ACHN (cell line): ENCODE measurements around the gene HAL.

Experiments used
- DNase-seq: peaks from one replicate; pipeline ENCODE4 v3.0.0-alpha.2; 2015
- in situ Hi-C: cut with HindIII; loops from 2 replicates; pipeline ENCODE4 v1.10.0; 2017; ENCODE audit warnings: low sequenced_read_pairs, low pct_ligation_motif_present, low pct_unique_long_range_greater_than_20kb

HAL gene, protein sequence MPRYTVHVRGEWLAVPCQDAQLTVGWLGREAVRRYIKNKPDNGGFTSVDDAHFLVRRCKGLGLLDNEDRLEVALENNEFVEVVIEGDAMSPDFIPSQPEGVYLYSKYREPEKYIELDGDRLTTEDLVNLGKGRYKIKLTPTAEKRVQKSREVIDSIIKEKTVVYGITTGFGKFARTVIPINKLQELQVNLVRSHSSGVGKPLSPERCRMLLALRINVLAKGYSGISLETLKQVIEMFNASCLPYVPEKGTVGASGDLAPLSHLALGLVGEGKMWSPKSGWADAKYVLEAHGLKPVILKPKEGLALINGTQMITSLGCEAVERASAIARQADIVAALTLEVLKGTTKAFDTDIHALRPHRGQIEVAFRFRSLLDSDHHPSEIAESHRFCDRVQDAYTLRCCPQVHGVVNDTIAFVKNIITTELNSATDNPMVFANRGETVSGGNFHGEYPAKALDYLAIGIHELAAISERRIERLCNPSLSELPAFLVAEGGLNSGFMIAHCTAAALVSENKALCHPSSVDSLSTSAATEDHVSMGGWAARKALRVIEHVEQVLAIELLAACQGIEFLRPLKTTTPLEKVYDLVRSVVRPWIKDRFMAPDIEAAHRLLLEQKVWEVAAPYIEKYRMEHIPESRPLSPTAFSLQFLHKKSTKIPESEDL

DNA sequence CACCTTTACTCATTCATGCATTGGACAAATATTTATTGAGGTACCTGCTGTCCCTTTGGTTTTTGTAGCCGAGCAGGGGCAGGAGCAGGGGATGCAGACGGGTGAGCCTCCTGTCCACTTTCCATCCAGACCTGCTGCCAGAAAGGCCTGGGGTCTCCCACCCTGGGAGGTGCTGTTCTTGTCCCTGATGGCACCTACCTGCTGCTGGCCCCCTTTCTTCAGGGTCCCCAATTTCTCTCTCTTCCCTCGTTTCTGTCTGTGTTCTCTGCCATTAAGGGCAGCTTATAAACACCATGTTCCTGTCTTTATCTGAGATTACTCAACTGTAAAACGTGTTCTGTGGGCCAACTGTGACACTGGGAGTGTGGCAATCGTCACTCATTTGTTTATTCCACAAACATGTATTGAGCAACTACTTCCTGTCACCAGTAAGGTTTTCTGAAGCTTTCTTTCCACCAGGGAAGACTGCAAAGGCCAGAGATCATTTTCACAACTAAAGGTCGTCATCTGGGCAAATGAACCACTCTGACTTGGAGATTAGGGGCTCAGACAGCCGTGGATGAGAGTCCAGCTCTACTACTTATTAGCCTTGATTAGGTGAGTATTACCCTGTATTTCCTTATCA is at the start of gene HAL:
HAL (minus strand) TSS at position 311 of the 625 bp plus-strand sequence. CDS start 434 bp downstream, outside the sequence.
- in situ Hi-C loops, result no loop called here
- no peak for DNase-seq

DNA sequence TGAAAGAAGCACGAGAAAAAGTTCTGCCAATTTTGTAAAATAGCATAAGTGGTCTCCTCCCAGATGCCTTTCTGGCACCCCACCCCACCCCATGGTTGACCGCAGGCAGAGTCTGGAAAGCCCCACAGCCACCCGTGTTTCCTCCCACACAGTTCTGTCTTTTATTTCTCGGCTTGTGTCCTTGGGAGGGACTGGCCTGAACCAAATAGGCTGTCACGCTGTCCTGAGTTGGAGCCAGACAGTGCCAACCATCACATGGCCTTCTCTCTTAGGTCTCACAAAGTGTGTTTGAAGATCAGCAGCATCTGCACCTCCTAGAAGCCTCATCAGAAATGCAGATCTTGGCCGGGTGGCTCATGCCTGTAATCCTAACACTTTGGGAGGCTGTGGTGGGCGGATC is 49.4 kb upstream of the HAL start:
- in situ Hi-C loops, result no loop called here
- no peak for DNase-seq

DNA sequence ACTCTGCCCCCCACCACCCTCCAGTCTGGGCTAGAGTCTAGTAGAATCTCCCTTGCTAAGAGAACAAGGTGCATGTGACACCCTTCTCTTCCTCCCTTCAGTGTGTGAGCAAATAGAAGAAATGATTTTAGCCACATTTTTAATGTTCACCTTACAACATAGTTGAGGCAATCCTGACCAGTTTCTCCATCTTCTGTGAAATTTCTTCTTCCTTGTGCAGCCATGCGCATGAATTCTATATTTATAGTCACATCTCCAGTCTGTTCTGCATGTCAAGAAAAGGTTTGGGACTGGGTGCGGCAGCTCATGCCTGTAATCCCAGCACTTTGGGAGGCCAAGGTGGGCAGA is 48.8 kb upstream of the HAL start:
- in situ Hi-C loops, result no loop called here
- no peak for DNase-seq

DNA sequence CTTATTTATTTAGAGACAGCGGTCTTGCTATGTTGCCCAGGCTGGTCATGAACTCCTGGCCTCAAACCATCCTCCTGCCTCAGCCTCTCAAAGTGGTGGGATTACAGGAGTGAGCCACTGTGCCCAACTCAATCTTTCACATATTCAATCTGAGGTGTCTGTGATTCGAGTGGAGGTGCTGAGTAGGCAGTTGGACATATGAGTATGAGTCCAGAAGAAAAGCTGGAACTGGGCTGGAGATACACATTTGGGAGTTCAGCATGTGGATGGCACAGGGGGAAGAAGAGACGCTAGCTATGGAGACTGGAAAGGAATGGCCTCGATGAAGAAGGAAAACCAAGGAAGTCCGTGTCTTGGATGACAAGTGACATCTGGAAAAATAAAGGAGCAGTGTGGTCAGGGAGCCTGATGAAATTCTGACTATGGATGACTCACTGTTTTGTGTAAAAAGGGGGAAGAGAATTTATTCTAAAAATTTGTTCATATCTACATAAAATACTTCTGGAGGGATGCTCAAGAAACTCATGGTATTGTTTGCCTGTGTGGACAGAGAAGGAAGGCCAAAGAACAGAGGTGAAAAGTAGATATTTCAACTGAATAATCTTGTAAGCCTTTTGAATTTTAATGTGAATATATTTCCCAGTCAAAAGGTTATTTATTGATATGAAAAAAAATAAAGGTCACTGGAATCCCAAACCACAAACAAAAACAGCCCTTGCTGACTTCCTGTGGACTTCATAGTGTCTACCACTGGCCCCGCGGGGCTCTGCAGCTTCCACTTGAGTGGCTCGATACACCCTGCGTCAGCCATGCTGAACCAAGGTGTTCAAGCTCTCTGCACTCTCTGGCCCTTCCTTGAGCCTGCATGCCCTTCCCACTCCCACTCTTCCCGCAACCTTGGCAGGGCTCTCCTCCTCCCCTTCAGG is 48.1 kb upstream of the HAL start:
- no peak for DNase-seq
- in situ Hi-C loops, result no loop called here

DNA sequence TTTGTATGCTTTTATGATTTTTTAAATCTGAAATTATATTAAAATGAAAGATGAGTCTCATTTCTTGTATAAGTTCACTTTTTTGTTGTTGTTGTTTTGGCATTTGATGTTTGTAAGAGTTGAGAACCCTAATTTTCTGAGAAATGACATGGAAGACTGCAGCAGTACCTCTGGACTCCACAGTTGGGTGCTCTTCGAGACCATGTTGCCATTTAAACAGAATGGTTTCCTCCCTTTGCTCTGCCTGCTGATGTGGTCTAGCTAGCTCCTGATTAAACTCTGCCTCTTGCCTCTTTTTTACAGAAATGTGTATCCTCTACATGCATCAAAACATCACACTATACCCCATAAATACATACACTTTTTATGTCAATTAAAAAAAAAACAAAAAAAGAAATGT is 45.0 kb upstream of the HAL start:
- no peak for DNase-seq
- in situ Hi-C loops, result no loop called here

DNA sequence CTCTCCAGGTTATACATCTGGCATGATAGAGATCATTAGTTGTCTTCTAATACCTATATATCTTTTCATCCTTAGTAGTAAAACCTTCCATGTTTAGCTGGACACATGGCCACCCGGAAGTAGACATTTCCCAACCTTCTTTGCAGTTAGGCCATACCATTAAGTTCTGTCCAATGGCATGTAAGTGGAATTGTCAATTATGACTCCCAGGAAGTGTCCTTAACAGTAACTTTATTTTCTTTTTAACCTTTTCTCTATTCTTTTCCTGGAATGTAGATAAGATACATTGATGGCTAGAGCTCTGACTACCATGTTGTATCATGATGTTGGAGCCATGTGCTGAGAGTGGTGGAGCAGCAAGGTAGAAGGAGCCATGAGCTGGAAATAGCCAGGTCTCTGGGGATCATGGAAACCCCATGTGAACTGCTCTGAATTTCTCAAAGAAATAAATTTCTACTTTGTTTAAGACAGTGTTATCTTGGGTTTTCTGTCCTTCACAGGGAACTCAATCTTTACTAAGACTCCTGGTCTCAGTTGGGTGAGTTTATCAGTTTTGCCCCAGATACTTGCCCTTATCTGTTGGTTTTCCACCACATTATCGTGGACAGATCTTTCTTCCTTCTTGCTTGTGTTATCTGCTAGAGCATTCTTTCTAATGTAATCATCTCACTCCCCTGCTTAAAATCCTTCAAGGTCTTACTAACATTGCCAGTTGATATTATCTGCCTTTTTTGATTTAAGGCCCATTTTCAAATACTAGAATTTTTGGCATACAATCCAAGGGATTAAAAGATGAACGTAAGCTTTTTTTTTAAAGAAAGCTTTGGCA is 44.4 kb upstream of the HAL start:
- no peak for DNase-seq
- in situ Hi-C loops, result no loop called here

DNA sequence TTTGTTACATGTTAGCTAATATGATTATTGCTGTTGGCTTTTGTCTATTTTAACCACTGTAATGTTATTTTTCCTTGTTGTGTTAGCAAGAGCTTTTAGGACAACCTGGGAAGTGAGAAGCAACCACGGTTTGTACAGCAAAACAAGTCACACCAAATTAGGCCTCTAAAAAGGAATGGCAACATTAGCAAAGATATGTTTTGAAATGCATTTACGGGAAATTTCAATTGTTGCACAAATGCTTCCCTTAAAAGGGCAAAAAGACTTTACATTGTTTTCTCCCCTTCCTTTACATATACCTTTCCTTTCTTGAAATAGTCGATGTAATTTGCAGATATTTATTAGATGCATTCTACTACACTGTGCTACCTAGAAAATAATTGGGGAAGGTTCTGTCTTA is 43.4 kb upstream of the HAL start:
- in situ Hi-C loops, result no loop called here
- no peak for DNase-seq

DNA sequence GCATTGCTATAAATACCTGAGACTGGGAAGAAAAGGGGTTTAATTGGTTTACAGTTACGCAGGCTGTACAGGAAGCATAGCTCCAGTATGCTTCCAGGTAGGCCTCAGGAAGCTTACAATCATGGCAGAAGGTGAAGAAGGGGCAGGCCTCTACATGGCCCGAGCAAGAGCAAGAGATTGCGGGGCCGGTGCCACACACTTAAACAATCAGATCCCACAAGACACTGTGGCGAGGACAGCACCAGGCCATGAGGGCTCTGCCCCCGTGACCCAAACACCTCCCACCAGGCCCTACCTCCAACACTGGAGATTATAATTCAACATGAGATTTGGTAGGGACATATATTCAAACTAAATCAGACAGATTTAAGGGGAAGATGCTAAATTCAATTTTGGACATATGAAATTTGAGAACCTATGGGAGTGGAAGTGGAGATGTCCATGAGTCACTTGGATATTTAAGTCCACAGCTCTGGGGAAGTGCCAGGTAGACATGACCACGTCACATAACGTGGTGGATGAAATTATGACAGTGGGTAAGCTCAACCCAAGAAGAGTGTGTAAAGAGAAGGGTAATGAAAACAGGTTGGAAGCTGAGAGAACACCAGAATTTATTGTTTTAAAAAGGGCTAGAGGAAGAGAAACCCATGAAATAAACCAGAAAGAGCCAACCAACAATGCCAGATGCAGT is 40.8 kb upstream of the HAL start:
- DNase-seq, result no peak
- in situ Hi-C loops, result no loop called here

DNA sequence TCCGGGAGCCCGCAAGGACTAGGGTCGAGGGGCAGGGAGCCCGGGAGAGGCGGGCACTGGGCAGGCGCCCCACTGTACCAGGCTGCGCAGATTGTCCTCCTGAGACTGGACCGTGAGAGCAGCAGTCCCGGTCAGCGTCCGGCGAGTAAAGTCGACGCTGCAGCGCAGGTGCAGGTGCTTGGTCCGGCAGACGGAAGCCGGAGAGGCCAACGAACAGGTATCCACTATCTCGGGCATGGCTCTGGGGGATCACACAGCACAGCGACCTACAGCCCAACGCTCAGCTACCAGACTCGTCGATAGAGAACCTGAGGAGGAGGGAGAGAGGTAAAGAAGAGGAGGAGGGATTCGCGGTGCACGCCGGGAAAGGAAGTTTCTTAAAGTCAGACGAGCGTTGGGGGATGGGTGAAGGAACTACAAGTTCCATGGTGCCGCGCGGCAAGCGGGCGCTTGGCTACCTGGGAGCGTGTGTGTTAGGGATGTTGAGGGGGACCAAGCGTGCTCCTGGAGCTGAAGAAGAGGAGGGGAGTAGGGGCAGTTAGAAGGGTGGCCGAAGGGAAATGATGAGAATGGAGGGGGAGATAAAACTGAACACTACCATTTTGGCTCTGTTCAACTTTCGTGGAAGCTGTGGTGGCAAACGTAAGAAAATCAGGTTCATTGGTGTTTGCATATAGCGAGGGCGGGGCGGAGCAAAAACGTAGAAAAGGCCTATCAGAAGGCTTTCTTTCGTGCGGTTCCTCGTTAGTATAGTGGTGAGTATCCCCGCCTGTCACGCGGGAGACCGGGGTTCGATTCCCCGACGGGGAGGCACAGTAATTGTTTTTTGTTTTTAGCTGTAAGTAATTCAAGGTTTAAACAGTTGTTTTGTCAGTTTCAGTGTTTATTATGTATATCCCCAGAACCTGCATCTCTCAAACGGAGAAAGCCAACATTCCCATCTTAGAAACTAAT is 39.4 kb upstream of the HAL start, which contains the start of gene LTA4H:
LTA4H (minus strand) TSS at position 305 of the 954 bp plus-strand sequence; CDS start at position 237, 68 bp downstream.
- peak; percentile 100 for DNase-seq
- in situ Hi-C loops, result no loop called here

DNA sequence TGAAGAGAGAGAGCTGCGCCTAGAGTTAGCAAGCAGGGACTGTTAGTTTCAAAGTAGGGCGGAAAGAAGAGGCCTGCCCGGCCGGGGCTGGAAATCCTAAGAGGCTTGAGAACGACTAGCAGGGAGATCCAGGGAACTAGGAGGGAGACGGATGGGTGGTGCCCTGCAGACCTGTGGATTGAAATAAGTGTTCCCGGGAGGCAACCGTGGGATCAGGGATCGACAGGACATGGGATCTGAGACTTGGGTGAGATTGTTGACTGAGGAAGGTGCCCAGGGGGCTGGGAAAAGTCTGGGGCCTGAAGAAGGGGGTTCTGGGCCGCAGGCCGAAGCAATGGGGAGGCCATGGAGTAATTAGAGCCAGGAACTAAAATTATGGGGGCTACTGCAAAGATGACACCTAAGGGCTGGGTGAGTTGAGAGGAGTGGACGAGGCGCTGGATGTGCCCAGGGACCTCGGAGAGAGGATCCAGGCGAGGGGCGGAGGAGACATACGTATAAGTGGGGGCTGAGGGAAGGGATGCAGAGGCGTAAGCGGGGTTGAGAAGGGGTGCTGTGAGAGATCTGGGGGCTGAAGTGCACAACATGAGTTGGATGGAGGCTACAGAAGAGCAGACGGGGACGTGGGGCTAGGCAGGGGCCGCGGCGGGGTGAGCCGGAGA is 38.6 kb upstream of the HAL start:
- in situ Hi-C loops, result no loop called here
- DNase-seq, result peak; percentile 63

DNA sequence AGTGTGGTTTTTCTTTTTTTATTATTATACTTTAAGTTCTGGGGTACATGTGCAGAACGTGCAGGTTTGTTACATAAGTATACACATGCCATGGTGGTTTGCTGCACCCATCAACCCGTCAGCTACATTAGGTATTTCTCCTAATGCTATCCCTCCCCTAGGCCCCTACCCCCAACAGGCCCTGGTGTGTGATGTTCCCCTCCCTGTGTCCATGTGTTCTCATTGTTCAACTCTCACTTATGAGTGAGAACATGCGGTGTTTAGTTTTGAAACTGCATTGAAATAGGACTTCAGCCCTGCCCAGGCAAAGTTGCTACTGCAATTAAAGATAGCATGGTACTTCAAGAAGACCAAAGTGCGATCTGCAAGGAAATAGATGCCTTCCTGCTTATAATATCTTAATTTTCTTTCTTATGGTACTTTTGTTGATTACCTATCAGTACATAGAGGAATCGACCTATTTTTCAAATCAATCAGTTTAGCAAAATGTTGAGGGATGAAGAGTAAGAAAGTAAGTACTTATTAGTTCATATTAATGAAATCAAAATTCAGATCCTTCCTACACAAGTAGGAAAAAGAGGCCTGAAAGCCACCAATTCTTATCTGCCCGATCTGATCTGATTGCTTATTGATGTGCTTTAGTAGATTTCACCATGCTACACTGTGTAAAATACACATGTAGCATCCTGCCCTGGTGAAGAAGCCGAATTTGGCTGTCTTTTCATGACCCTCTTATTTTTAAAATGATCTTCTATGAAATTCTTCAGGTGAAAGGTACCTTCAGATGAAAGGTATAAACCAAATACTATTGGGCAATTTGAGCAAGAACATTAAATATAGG is 37.6 kb upstream of the HAL start:
- peak; percentile 13 for DNase-seq
- in situ Hi-C loops, result no loop called here

DNA sequence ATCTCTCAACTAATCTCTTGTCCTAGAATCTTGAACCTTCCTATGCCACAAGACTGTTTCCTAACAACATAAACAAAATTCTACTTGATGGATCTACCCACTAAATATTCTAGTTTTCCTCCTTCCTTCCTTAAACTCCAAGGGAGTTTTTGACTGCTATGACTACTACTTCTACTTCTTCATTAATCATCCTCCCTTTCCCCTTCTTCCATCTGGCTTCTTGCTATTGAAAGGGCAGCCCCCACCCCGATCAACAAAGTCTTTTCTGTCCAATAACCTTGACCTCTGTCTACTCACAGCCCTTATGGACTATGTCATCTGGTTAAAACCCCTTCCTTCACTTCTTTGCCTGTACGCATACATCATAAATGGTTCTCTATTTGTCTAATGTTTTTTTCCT is 33.7 kb upstream of the HAL start:
- DNase-seq, result no peak
- in situ Hi-C loops, result no loop called here

DNA sequence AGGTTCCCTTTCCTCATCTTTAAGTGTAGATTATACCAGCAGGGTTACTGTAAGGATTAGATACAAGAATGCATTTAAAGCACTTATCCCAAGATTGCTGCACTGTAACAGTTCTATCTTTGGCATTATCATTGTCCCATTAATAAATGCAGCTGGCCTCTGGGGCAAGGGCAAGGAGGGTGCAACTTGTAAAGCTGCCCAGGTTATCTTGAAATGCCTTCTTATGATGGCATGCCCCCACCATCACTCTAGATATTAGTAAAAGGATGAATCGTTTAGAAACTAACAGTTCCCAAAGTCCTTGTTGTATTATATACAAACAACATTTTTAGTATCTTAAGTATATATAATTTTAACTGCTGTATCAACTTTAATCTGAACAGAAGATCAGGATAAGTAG is 32.4 kb upstream of the HAL start:
- DNase-seq, result no peak
- in situ Hi-C loops, result no loop called here

DNA sequence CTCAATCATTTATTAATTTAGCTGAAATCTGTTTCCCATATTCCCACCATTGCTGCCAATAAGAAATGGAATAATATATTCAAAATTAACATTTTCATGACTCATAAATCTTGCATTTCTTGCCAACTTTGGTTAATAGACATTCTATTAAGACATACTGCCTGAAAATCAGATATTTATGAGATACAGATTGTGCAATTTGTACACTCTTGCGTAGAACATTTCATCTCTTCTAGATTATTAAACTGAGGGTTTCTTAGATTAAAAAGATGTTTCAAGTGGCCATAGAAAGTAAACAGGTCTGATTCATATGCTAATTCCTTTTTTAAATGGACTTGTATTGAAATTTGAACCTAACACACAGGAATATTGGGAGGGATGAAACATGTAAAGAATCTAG is 30.2 kb upstream of the HAL start:
- no peak for DNase-seq
- in situ Hi-C loops, result no loop called here

DNA sequence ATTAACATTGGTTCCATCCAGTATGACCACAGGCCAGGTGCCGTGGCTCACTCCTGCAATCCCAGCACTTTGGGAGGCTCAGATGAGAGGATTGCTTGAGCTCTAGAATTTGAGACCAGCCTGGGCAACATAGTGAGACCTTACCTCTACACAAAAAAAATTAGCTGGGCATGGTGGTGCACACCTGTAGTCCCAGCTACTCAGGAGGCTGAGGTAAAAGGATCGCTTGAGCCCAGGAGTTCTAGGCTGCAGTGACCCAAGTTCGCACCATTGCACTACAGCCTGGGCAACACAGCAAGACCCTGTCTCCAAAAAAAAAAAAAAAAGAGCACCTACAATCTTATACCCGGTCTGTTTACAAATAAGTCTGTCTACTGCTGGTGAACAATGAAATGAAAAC is 29.4 kb upstream of the HAL start:
- DNase-seq, result no peak
- in situ Hi-C loops, result no loop called here
